Measurements from ENCODE around the gene MT1H.

DNA sequence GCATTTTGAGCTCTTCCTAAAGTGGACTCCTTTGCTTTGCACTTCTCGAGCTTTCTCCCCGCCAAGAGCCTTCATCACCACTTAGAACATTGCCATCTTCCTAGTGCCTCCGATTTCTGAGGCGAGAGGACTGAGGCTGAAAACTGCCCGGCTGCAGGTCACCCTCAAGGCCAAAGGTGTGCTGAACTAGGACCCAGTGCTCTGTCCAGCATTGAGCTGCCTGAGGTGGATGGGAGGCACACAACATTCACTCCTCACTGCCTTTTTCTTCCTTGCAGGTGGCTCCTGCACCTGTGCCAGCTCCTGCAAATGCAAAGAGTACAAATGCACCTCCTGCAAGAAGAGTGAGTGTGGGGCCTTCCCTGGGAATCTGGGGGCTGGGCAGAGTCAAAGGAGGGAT lies 25.8 kb upstream of the MT1H start:
- TF ChIP-seq ZNF407 (IDR thresholded peaks at IDR 0.05; ENCODE audit: low read depth) (no peak), GATA2 (CRISPR knock-in tag; IDR thresholded peaks at IDR 0.05) (no peak), GTF2F1 (IDR thresholded peaks at IDR 0.05; ENCODE audit: low read depth, low read length) (no peak), ZZZ3 (IDR thresholded peaks at IDR 0.05) (no peak), GABPB2 (CRISPR knock-in tag; conservative IDR thresholded peaks at IDR 0.05) (no peak), CTCF (IDR thresholded peaks at IDR 0.05 in 2 of 3, conservative IDR thresholded peaks at IDR 0.05 in 1 of 3; ENCODE audit: insufficient read depth in 2 of 3, low read depth in 1 of 3, low read length in 3 of 3) (no peak), CEBPB (tag; IDR thresholded peaks at IDR 0.05) (no peak), ATF2 (CRISPR knock-in tag; IDR thresholded peaks at IDR 0.05) (no peak), HNRNPK (IDR thresholded peaks at IDR 0.05; ENCODE audit: low read depth, low read length, poor library complexity, severe bottlenecking) (no peak), CREB1 (IDR thresholded peaks at IDR 0.05) (no peak), CREB1 (CRISPR knock-in tag; IDR thresholded peaks at IDR 0.05) (no peak)
- TF ChIP-seq, protein P1, sequence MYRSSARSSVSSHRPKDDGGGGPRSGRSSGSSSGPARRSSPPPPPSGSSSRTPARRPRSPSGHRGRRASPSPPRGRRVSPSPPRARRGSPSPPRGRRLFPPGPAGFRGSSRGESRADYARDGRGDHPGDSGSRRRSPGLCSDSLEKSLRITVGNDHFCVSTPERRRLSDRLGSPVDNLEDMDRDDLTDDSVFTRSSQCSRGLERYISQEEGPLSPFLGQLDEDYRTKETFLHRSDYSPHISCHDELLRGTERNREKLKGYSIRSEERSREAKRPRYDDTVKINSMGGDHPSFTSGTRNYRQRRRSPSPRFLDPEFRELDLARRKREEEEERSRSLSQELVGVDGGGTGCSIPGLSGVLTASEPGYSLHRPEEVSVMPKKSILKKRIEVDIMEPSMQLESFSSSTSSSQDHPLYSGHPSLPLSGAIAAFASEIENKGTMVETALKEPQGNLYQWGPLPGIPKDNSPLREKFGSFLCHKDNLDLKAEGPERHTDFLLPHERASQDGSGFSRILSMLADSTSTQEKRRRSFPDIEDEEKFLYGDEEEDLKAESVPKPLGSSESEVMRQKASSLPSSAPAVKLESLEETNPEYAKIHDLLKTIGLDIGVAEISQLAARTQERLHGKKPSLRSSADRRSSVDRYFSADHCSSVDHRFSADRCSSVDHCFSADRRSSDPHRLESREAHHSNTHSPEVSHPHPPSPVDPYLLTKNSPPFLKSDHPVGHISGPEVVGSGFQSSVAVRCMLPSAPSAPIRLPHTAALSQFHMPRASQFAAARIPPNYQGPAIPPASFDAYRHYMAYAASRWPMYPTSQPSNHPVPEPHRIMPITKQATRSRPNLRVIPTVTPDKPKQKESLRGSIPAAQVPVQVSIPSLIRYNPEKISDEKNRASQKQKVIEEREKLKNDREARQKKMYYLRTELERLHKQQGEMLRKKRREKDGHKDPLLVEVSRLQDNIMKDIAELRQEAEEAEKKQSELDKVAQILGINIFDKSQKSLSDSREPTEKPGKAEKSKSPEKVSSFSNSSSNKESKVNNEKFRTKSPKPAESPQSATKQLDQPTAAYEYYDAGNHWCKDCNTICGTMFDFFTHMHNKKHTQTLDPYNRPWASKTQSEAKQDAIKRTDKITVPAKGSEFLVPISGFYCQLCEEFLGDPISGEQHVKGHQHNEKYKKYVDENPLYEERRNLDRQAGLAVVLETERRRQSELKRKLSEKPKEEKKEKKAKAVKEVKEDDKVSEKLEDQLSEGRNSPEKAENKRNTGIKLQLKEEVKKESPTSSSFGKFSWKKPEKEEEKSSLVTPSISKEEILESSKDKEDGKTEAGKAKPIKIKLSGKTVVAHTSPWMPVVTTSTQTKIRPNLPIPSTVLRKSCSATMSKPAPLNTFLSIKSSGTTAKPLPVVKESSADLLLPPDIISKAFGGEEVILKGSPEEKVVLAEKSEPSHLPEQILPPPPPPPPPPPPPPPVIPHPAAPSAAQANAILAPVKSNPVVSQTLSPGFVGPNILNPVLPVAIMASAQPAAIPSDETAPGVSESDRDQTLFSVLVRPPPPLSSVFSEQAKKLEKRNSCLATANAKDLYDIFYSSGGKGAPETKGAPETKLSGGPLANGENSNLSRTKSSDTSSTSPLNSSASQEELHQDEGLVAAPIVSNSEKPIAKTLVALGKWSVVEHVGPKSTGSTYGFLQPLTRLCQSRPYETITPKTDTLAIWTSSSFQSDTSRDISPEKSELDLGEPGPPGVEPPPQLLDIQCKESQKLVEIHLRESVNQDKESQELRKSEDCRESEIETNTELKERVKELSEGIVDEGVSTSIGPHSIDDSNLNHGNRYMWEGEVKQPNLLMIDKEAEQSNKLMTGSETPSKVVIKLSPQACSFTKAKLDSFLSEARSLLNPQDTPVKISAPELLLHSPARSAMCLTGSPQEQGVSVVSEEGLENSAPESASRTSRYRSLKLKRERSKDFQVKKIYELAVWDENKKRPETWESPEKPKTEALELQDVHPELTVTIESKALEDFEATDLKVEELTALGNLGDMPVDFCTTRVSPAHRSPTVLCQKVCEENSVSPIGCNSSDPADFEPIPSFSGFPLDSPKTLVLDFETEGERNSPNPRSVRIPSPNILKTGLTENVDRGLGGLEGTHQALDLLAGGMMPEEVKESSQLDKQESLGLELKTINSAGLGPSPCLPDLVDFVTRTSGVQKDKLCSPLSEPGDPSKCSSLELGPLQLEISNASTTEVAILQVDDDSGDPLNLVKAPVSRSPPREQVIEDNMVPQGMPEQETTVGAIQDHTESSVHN (IDR thresholded peaks at IDR 0.05; ENCODE audit: borderline replicate concordance in 1 of 2, low read depth in 1 of 2), result no peak

Measured in K562 (cell line).